Measurements from ENCODE around the gene IL2.

- TF ChIP-seq, protein P1, sequence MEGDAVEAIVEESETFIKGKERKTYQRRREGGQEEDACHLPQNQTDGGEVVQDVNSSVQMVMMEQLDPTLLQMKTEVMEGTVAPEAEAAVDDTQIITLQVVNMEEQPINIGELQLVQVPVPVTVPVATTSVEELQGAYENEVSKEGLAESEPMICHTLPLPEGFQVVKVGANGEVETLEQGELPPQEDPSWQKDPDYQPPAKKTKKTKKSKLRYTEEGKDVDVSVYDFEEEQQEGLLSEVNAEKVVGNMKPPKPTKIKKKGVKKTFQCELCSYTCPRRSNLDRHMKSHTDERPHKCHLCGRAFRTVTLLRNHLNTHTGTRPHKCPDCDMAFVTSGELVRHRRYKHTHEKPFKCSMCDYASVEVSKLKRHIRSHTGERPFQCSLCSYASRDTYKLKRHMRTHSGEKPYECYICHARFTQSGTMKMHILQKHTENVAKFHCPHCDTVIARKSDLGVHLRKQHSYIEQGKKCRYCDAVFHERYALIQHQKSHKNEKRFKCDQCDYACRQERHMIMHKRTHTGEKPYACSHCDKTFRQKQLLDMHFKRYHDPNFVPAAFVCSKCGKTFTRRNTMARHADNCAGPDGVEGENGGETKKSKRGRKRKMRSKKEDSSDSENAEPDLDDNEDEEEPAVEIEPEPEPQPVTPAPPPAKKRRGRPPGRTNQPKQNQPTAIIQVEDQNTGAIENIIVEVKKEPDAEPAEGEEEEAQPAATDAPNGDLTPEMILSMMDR (conservative IDR thresholded peaks at IDR 0.05; ENCODE audit: low read length), result no peak
- no peak for TF ChIP-seq EZH2phosphoT487 (IDR thresholded peaks at IDR 0.05; ENCODE audit: borderline replicate concordance)
Observed at GRCh38 chr4:122458625-122459024, 2.1 kb upstream of the IL2 start.

Measured in Loucy (cell line).